GM18517 (cell line): Measurements from ENCODE around the gene TMEM74B.
"Not testable (repeated sequence)": the region's sequence is repeated elsewhere in the genome, so short reads cannot be mapped to it uniquely, and the experiment has no call there.

Experiments
- ATAC-seq: cut with Tn5 transposase; IDR thresholded peaks from one replicate; pipeline ENCODE4 v1.9.1; 2021; ENCODE audit warnings: mild to moderate bottlenecking, moderate library complexity; ENCODE audit not compliant: unreplicated experiment

Gene TMEM74B

DNA sequence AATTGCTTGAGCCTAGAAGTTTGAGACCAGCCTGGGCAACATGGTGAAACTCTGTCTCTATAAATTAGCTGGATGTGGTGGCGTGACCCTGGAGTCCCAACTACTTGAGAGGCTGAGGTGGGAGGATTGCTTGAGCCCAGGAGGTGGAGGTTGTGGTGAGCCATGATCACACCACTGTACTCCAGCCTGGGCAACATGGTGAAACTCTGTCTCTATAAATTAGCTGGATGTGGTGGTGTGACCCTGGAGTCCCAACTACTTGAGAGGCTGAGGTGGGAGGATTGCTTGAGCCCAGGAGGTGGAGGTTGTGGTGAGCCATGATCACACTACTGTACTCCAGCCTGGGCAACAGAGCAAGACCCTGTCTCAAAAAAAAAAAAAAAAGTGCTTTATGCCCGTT is 35.0 kb downstream of the TMEM74B start:
- ATAC-seq = not testable (repeated sequence)

DNA sequence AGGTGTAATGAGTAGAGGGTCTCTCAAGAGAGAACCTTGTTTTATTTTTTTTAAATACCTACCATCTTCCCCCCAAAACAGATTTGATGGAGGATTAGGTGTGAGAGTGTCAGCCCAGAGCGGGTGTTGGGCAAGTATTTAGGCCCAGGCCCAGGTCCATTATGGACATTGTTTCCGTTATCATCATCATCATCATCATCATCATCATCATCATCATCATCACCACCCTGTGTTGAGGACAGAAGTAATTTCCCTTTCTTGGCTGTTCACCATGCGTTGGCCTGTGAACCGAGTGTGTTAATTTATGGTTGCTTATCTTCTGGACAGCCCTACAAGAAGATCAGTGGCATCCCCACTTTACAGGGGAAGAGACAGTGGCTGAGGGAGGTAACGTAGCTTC is 37.8 kb downstream of the TMEM74B start:
- ATAC-seq = no peak

DNA sequence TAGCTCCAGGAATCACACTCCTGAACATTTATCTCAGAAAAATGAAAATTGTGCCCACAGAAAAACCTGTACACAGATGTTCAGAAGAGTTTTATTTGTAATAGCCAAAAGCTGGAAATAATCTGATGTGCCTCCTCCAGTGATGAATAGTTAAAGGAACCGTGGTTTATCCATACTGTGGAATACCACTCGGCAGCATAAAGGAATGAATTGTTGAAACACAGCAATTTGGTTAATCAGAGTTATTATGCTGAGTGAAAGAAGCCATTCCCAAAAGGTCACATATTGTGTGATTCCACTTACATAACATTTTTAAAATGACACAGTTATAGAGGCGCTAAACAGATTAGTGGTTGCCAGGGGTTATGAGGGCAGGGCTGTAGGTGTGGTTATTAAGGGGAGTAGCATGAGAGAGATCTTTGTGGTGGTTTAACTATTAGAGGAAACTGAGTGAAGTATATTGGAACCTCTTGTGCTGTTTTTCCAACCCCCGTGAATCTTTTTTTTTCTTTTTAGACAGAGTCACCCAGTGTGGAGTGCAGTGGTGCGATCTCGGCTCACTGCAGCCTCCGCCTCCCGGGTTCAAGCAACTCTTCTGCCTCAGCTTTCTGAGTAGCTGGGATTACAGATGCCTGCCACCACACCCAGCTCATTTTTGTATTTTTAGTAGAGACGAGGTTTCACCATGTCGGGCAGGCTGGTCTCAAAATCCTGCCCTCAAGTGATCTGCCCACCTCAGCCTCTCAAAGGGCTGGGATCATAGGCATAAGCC is 40.2 kb downstream of the TMEM74B start:
- ATAC-seq = no peak

DNA sequence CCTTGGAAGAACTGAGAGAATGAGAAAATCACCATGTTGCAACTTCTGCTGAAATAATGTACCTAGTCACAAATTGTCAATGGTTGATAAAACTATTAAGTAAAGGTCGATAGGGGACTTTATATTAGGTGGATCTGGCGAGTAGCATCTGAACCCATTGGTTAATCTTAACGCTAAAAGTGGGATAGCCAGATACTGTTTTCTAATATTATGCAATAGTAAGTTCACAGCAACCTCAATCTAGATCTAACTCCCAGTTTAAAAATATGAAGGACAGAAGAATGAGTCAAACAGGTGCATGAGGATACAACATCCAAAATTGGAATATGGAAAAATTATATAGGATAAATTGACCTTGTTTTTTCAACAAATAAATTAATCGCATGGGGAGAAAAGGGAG is 47.5 kb downstream of the TMEM74B start:
- no peak for ATAC-seq

DNA sequence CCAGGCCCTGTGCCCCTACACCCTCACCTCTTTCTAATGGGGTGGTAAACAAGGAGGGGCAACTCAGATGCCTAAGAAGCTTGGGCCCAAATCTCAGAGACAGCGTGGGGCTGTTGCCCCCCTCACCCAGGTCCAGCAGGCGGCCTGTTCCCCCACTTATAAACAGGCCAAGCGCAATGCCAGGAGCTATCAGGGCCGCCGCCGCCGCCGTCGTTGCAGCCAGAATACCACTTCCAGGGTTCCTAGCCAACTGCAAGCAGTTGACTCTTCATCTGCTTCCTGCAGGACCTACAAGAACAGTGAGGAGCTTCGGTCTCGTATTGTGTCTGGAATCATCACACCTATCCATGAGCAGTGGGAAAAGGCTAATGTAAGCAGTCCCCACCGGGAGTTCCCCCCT is 49.9 kb downstream of the TMEM74B start:
- no peak for ATAC-seq

DNA sequence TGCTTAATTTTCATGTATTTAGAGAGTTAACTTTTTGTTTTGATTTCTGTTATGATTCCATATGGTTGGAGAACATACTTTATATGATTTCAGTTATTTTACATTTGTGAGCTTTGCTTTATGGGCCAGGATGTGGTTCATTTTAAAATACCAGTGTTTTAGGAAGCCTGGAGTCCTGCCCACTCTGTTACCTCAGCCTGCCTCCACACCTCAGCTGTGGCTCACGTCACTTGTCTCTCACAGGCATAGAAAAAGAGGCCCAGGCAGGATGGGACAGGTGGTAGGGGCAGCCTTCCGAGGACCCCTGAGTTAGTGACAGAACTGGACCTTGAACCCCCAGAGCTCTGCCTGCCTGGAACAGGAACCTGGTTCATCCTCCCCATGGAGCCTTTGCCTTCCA is 50.4 kb downstream of the TMEM74B start:
- ATAC-seq = no peak

DNA sequence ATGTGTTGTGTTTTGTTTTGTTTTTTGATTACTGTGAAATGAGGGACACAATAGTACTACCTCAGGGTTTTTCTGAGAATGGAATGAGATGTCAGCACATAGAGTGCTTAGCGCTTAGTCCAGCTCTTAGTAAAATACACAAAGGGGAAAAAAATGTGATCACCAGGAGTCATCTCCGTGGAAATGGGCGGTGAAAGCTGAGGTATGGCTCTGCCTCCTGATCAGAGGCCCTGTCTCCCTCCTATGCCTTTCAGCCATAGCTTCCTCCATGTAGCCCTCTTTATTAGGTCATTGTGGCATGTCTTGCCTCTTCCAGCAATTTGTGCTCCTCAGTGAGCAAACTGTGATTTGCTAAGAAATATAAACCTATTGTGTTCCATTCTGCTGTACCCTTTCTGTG is 53.4 kb downstream of the TMEM74B start:
- ATAC-seq = no peak

DNA sequence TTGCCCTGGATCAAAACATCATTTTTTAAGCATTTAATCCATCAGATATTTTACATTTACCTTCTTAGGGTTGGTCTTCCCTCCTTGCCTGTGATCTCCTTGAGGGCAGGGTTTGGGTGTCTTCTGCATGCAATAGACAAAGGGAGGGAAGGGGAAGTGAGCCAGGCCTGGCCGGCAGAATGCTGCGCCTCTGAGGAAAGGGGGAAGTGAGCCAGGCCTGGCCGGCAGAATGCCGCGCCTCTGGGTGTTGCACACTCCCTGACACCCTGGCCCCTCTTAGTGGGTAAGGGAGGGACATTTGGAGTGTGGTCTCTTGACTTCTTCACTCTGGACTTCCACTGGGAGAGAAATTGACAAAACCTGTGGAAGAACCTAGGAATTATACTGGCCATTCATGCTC is 53.9 kb downstream of the TMEM74B start:
- no peak for ATAC-seq
